ENCODE results near the gene FXYD3.

The FXYD3 gene

DNA sequence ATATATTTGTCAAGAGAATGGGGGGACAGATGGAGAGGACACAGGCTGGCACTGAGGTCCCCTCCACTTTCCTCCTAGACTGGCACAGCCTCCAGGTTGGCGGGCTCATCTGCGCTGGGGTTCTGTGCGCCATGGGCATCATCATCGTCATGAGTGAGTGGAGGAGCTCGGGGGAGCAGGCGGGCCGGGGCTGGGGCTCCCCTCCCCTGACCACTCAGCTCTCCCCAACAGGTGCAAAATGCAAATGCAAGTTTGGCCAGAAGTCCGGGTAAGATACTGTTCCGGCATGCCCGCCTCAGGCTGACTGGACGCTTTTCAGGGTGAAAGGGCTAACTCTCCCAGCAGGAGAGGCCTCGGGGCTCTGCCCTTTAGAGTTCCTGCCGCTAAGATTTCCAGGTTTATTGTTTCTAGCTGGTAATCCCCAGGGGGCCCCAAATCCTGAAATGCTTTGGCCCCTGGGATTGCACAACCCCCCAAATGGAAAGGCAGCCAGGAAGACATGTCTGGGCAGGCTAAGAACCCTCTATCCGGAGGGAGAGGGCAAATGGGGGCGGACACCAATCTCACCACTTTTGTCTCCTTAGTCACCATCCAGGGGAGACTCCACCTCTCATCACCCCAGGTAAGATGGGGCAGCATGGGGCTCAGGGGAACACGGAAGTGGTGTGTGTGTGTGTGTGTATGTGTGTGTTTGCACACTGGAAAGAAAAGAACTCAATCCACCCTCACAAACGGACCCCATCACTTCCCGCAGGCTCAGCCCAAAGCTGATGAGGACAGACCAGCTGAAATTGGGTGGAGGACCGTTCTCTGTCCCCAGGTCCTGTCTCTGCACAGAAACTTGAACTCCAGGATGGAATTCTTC, 7.3 kb downstream of the FXYD3 start:
- peaks cover 43% of the 10 kb centered on the region for H3K36me3 ChIP-seq (ENCODE audit: low read depth)
- H3K4me3 ChIP-seq (ENCODE audit: severe bottlenecking), result no peak overlapping the region
- H3K27me3 ChIP-seq (ENCODE audit: insufficient read depth, poor library complexity, severe bottlenecking), result no peaks in the 10 kb centered on the region
- peak overlapping the region; percentile 92 for H3K27ac ChIP-seq (ENCODE audit: poor library complexity, severe bottlenecking)
- DNase-seq (ENCODE audit: low spot score), result peak; percentile 90
- H3K4me1 ChIP-seq (ENCODE audit: insufficient read depth, poor library complexity, severe bottlenecking), result peaks cover 58% of the 10 kb centered on the region
- no peaks in the 10 kb centered on the region for H3K9me3 ChIP-seq (ENCODE audit: severe bottlenecking)
- peak; percentile 65 for ATAC-seq (ENCODE audit: low read depth)
- TF ChIP-seq, protein P1, sequence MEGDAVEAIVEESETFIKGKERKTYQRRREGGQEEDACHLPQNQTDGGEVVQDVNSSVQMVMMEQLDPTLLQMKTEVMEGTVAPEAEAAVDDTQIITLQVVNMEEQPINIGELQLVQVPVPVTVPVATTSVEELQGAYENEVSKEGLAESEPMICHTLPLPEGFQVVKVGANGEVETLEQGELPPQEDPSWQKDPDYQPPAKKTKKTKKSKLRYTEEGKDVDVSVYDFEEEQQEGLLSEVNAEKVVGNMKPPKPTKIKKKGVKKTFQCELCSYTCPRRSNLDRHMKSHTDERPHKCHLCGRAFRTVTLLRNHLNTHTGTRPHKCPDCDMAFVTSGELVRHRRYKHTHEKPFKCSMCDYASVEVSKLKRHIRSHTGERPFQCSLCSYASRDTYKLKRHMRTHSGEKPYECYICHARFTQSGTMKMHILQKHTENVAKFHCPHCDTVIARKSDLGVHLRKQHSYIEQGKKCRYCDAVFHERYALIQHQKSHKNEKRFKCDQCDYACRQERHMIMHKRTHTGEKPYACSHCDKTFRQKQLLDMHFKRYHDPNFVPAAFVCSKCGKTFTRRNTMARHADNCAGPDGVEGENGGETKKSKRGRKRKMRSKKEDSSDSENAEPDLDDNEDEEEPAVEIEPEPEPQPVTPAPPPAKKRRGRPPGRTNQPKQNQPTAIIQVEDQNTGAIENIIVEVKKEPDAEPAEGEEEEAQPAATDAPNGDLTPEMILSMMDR (IDR thresholded peaks at IDR 0.05; ENCODE audit: poor library complexity, severe bottlenecking), result no peak

DNA sequence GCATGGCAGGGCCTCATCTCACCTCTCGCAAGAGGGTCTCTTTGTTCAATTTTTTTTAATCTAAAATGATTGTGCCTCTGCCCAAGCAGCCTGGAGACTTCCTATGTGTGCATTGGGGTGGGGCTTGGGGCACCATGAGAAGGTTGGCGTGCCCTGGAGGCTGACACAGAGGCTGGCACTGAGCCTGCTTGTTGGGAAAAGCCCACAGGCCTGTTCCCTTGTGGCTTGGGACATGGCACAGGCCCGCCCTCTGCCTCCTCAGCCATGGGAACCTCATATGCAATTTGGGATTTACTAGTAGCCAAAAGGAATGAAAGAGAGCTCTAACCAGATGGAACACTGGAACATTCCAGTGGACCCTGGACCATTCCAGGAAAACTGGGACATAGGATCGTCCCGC, 8.0 kb downstream of the FXYD3 start:
- TF ChIP-seq, protein P1 (IDR thresholded peaks at IDR 0.05; ENCODE audit: poor library complexity, severe bottlenecking), result no peak
- no peaks in the 10 kb centered on the region for H3K9me3 ChIP-seq (ENCODE audit: severe bottlenecking)
- H3K4me1 ChIP-seq (ENCODE audit: insufficient read depth, poor library complexity, severe bottlenecking), result peaks cover 58% of the 10 kb centered on the region
- ATAC-seq (ENCODE audit: low read depth), result peak; percentile 7; the same call in 2 of the 3 replicates
- peaks cover 43% of the 10 kb centered on the region for H3K36me3 ChIP-seq (ENCODE audit: low read depth)
- peak overlapping the region; percentile 92 for H3K27ac ChIP-seq (ENCODE audit: poor library complexity, severe bottlenecking)
- no peak for DNase-seq (ENCODE audit: low spot score)
- H3K27me3 ChIP-seq (ENCODE audit: insufficient read depth, poor library complexity, severe bottlenecking), result no peaks in the 10 kb centered on the region
- no peak overlapping the region for H3K4me3 ChIP-seq (ENCODE audit: severe bottlenecking)

DNA sequence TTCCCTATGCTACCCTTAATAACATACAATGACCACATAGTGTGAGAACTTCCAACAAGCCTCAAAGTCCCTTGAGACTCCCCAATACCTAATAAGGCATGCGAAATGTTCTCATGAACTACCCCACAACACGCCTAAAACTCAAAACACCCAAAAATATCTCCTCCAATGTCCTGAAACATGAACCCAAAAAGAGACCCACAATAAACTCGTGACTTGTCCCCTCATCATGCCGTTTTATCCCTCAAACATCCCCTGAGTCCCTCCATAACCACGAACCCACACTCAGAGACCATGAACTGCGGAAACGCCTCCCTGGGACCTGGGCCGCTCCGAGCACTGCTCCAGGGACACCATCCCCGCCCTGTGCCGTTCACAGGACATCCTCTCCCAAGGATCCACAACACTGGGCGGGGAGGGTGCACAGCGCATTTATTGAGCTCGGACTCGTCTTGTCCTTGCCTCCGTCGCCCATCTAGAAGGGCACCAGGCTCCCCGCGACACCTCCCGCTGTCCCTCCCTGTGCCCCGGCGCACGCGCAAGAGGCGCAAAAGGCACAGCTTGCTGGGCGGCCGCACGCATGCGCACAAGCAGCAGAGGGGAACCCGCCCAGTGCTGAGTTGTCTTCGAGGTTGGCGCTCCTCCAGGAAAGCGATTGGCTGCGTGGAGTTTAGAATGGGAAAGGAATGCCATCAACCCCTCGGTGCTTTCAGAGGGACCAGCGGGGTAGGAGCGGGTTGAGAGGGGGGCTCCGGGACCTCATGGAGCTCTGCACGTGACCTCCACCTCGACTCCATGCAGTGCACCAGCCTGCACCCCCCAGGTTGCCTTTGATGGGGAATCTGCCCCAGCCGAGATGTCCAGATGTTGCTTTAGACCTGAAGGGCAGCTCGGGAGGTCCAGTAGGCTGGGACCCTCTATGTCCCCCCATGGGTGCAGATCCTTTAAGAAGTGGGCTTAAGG, 8.8 kb downstream of the FXYD3 start:
- Histone ChIP-seq H3K9me3 (ENCODE audit: severe bottlenecking) (no peaks in the 10 kb centered on the region), H3K4me3 (ENCODE audit: severe bottlenecking) (peak overlapping the region; percentile 2), H3K4me1 (ENCODE audit: insufficient read depth, poor library complexity, severe bottlenecking) (peaks cover 58% of the 10 kb centered on the region), H3K27ac (ENCODE audit: poor library complexity, severe bottlenecking) (peak overlapping the region; percentile 92), H3K27me3 (ENCODE audit: insufficient read depth, poor library complexity, severe bottlenecking) (no peaks in the 10 kb centered on the region), H3K36me3 (ENCODE audit: low read depth) (peaks cover 37% of the 10 kb centered on the region)
- DNase-seq (ENCODE audit: low spot score), result peak; percentile 91
- TF ChIP-seq, protein P1 (IDR thresholded peaks at IDR 0.05; ENCODE audit: poor library complexity, severe bottlenecking), result no peak
- ATAC-seq (ENCODE audit: low read depth), result peak; percentile 40

DNA sequence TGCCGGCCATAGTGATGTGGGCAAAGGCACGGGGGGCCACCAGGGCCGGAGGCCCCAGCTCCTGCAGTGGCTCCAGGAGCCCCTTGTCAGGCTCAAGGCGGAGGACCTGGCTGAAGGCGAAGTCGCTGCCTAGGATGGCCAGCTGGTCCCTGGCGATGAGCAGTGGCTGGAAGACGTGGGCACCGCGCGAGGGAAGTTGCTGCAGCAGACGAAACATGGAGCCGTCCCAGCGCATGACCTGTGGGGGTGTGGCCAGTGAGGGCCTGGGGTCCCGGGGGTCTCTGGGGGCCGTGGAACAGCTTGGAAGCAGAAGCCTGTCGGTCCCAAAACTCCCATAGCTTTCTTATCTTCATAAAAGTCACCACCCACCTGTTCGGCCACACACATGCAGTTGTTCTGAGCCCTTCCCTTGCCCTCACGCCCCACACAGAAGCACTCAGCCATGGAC, 9.7 kb downstream of the FXYD3 start:
- no peak overlapping the region for H3K4me3 ChIP-seq (ENCODE audit: severe bottlenecking)
- no peaks in the 10 kb centered on the region for H3K27me3 ChIP-seq (ENCODE audit: insufficient read depth, poor library complexity, severe bottlenecking)
- ATAC-seq (ENCODE audit: low read depth), result no peak
- TF ChIP-seq, protein P1 (IDR thresholded peaks at IDR 0.05; ENCODE audit: poor library complexity, severe bottlenecking), result no peak
- H3K36me3 ChIP-seq (ENCODE audit: low read depth), result peaks cover 31% of the 10 kb centered on the region
- H3K4me1 ChIP-seq (ENCODE audit: insufficient read depth, poor library complexity, severe bottlenecking), result peaks cover 52% of the 10 kb centered on the region
- DNase-seq (ENCODE audit: low spot score), result no peak
- no peaks in the 10 kb centered on the region for H3K9me3 ChIP-seq (ENCODE audit: severe bottlenecking)
- H3K27ac ChIP-seq (ENCODE audit: poor library complexity, severe bottlenecking), result peak overlapping the region; percentile 92

Data from RWPE2 (cell line).